NB4 (cell line): ENCODE data around the gene ALKBH6.

Source experiments
- MYC ChIP-seq: IDR thresholded peaks from 2 replicates; pipeline ENCODE4 v1.6.1; 2011; ENCODE audit warnings: low read depth, low read length
- TF ChIP-seq, protein P1 (sequence below): IDR thresholded peaks from one replicate; pipeline ENCODE4 v1.5.1; 2012; ENCODE audit warnings: low read depth, low read length

GRCh38 chr19:35990771-35991730, 23.0 kb downstream of the ALKBH6 start:
- TF ChIP-seq, protein P1, sequence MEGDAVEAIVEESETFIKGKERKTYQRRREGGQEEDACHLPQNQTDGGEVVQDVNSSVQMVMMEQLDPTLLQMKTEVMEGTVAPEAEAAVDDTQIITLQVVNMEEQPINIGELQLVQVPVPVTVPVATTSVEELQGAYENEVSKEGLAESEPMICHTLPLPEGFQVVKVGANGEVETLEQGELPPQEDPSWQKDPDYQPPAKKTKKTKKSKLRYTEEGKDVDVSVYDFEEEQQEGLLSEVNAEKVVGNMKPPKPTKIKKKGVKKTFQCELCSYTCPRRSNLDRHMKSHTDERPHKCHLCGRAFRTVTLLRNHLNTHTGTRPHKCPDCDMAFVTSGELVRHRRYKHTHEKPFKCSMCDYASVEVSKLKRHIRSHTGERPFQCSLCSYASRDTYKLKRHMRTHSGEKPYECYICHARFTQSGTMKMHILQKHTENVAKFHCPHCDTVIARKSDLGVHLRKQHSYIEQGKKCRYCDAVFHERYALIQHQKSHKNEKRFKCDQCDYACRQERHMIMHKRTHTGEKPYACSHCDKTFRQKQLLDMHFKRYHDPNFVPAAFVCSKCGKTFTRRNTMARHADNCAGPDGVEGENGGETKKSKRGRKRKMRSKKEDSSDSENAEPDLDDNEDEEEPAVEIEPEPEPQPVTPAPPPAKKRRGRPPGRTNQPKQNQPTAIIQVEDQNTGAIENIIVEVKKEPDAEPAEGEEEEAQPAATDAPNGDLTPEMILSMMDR = no peak
- no peak for TF ChIP-seq MYC
